Trophoblast cell (in vitro differentiated cells and primary cell): ENCODE results near the gene CTCF.
"Not testable (repeated sequence)": the region's sequence is repeated elsewhere in the genome, so short reads cannot be mapped to it uniquely, and the experiment has no call there.

Experiments used
- DNase-seq, 2 donors: peaks; one replicate each; pipeline ENCODE4 v3.0.0-alpha.2; 2016
- H2AFZ ChIP-seq: 2 replicates; pipeline ENCODE4 v1.6.1; 2013; ENCODE audit warnings: low read length, moderate library complexity, mild to moderate bottlenecking; ENCODE audit not compliant: insufficient read depth, poor library complexity
- H2AK5ac ChIP-seq: 2 replicates; pipeline ENCODE4 v1.6.1; 2013; ENCODE audit warnings: mild to moderate bottlenecking, low read length
- H2BK120ac ChIP-seq: 2 replicates; pipeline ENCODE4 v1.6.1; 2013; ENCODE audit warnings: low read length, mild to moderate bottlenecking, moderate library complexity; ENCODE audit not compliant: insufficient read depth, poor library complexity
- H2BK12ac ChIP-seq: 2 replicates; pipeline ENCODE4 v1.6.1; 2013; ENCODE audit warnings: mild to moderate bottlenecking, low read length, moderate library complexity
- H2BK5ac ChIP-seq: 2 replicates; pipeline ENCODE4 v1.6.1; 2013; ENCODE audit warnings: low read length, low read depth, moderate library complexity, mild to moderate bottlenecking; ENCODE audit not compliant: poor library complexity
- H3K14ac ChIP-seq: 2 replicates; pipeline ENCODE4 v1.6.1; 2013; ENCODE audit warnings: mild to moderate bottlenecking, low read length
- H3K18ac ChIP-seq: 2 replicates; pipeline ENCODE4 v1.6.1; 2013; ENCODE audit warnings: mild to moderate bottlenecking, low read length
- H3K23ac ChIP-seq: 2 replicates; pipeline ENCODE4 v1.6.1; 2013; ENCODE audit warnings: low read length
- H3K27ac ChIP-seq: 2 replicates; pipeline ENCODE4 v1.5.1; 2013; ENCODE audit warnings: low read depth, mild to moderate bottlenecking, inconsistent platforms, low read length, moderate library complexity
- H3K27me3 ChIP-seq: 2 replicates; pipeline ENCODE4 v1.6.1; 2013; ENCODE audit warnings: inconsistent platforms, mild to moderate bottlenecking, low read length, moderate library complexity; ENCODE audit not compliant: insufficient read depth
- H3K36me3 ChIP-seq, 2 experiments: 1 replicate in 1 of 2; 2 replicates in 1 of 2; pipeline ENCODE4 v1.6.1; 2013; ENCODE audit warnings: low read length in 2 of 2, mild to moderate bottlenecking in 2 of 2, moderate library complexity in 1 of 2; ENCODE audit not compliant: insufficient read depth in 2 of 2, control insufficient read depth in 1 of 2
- H3K4ac ChIP-seq: 2 replicates; pipeline ENCODE4 v1.6.1; 2013; ENCODE audit warnings: low read depth, mild to moderate bottlenecking, low read length, moderate library complexity
- H3K4me1 ChIP-seq, 2 experiments: 1 replicate in 1 of 2; 2 replicates in 1 of 2; pipeline ENCODE4 v1.6.1; 2013; ENCODE audit warnings: low read length in 2 of 2, mild to moderate bottlenecking in 2 of 2, moderate library complexity in 1 of 2; ENCODE audit not compliant: insufficient read depth in 2 of 2, control insufficient read depth in 1 of 2
- H3K4me2 ChIP-seq: 2 replicates; pipeline ENCODE4 v1.6.1; 2013; ENCODE audit warnings: inconsistent platforms, mild to moderate bottlenecking, low read length, moderate library complexity
- H3K4me3 ChIP-seq: 2 replicates; pipeline ENCODE4 v1.5.1; 2013; ENCODE audit warnings: mild to moderate bottlenecking, low read depth, low read length, inconsistent platforms
- H3K79me1 ChIP-seq: one replicate; pipeline ENCODE4 v1.6.1; 2013; ENCODE audit warnings: low read length
- H3K79me2 ChIP-seq: 2 replicates; pipeline ENCODE4 v1.6.1; 2013; ENCODE audit warnings: low read length, mild to moderate bottlenecking; ENCODE audit not compliant: control insufficient read depth, insufficient read depth, poor library complexity
- H3K9ac ChIP-seq: 2 replicates; pipeline ENCODE4 v1.6.1; 2013; ENCODE audit warnings: mild to moderate bottlenecking, low read length
- H3K9me3 ChIP-seq: 2 replicates; pipeline ENCODE4 v1.6.1; 2013; ENCODE audit warnings: low read depth, mild to moderate bottlenecking, control low read depth, inconsistent platforms, low read length; ENCODE audit not compliant: insufficient read depth
- H4K12ac ChIP-seq: 2 replicates; pipeline ENCODE4 v1.6.1; 2013; ENCODE audit warnings: low read depth, mild to moderate bottlenecking, low read length, moderate library complexity
- H4K8ac ChIP-seq: 2 replicates; pipeline ENCODE4 v1.6.1; 2013; ENCODE audit warnings: low read depth, mild to moderate bottlenecking, low read length, moderate library complexity
- H4K91ac ChIP-seq: one replicate; pipeline ENCODE4 v1.6.1; 2013; ENCODE audit warnings: low read depth, mild to moderate bottlenecking, low read length, moderate library complexity
- WGBS: extraction: QIAGEN DNeasy Blood & Tissue Kit; methylation state at CpG from one replicate; pipeline ENCODE4 v1.1.7; 2013; ENCODE audit warnings: missing lambda C conversion rate; ENCODE audit not compliant: insufficient read length, insufficient coverage; ENCODE audit errors: extremely low coverage; 5-methylcytosine and 5-hydroxymethylcytosine counted together

Gene CTCF

GRCh38 chr16:67533024-67533560 is 29.2 kb upstream of the CTCF start:
- WGBS = no CpG with 5 or more reads among the region's 9 CpGs
- Histone ChIP-seq H3K4ac (no peak overlapping the region), H3K27me3 (no peaks in the 10 kb centered on the region), H2BK12ac (no peak overlapping the region), H3K4me2 (no peak overlapping the region), H2BK5ac (no peak overlapping the region), H2AK5ac (no peak overlapping the region), H3K27ac (no peak overlapping the region), H3K79me1 (peaks cover 33% of the 10 kb centered on the region), H3K9me3 (peaks cover 1% of the 10 kb centered on the region), H2AFZ (no peak overlapping the region), H3K9ac (no peak overlapping the region), H3K14ac (no peak overlapping the region), H3K23ac (no peak overlapping the region), H4K12ac (no peak overlapping the region), H2BK120ac (no peak overlapping the region), H3K18ac (no peak overlapping the region), H3K79me2 (peaks cover 16% of the 10 kb centered on the region), H3K36me3 (no peaks in the 10 kb centered on the region), H3K4me3 (no peak overlapping the region), H4K91ac (no peak overlapping the region), H3K4me1 (peaks cover 15 to 19% of the 10 kb centered on the region in 2 experiments), H4K8ac (no peak overlapping the region)
- no peak for DNase-seq

- not testable (repeated sequence) for H2BK12ac ChIP-seq, H3K14ac ChIP-seq, H4K91ac ChIP-seq, H2BK5ac ChIP-seq, H3K9me3 ChIP-seq, H4K8ac ChIP-seq, H3K27ac ChIP-seq, H3K4me3 ChIP-seq, H3K4me2 ChIP-seq, H3K36me3 ChIP-seq, H3K9ac ChIP-seq, H3K27me3 ChIP-seq, H2BK120ac ChIP-seq, H2AK5ac ChIP-seq, H3K23ac ChIP-seq, H3K18ac ChIP-seq, H2AFZ ChIP-seq, H3K4ac ChIP-seq, H4K12ac ChIP-seq
- peak; percentile 72 to 73 for DNase-seq
- Histone ChIP-seq H3K79me1 (peaks cover 31% of the 10 kb centered on the region), H3K79me2 (peaks cover 18% of the 10 kb centered on the region), H3K4me1 (peaks cover 18 to 24% of the 10 kb centered on the region in 2 experiments)
- no CpG with 5 or more reads among the region's 6 CpGs for WGBS
These were observed 28.3 kb upstream of the CTCF start for GRCh38 chr16:67533987-67534386.

GRCh38 chr16:67534431-67534830 is 27.9 kb upstream of the CTCF start:
- no peak overlapping the region for H2AFZ ChIP-seq
- H2BK120ac ChIP-seq = no peak overlapping the region
- H3K27me3 ChIP-seq = no peaks in the 10 kb centered on the region
- no peak overlapping the region for H2BK12ac ChIP-seq
- H4K12ac ChIP-seq = no peak overlapping the region
- no peak overlapping the region for H4K91ac ChIP-seq
- no peak overlapping the region for H3K4me3 ChIP-seq
- H3K79me1 ChIP-seq = peaks cover 26% of the 10 kb centered on the region
- H3K4ac ChIP-seq = no peak overlapping the region
- no peak overlapping the region for H3K27ac ChIP-seq
- no peak overlapping the region for H3K14ac ChIP-seq
- no peak overlapping the region for H3K18ac ChIP-seq
- H3K79me2 ChIP-seq = peaks cover 13% of the 10 kb centered on the region
- H3K9ac ChIP-seq = no peak overlapping the region
- peaks cover under 1 to 5% of the 10 kb centered on the region in 2 experiments for H3K36me3 ChIP-seq
- DNase-seq = peak in 1 of 2 donors; percentile 14
- H3K23ac ChIP-seq = no peak overlapping the region
- no peak overlapping the region for H2BK5ac ChIP-seq
- peaks cover 1% of the 10 kb centered on the region for H3K9me3 ChIP-seq
- peaks cover 17 to 25% of the 10 kb centered on the region in 2 experiments for H3K4me1 ChIP-seq
- no peak overlapping the region for H3K4me2 ChIP-seq
- no peak overlapping the region for H4K8ac ChIP-seq
- H2AK5ac ChIP-seq = no peak overlapping the region

GRCh38 chr16:67535201-67535600 is 27.1 kb upstream of the CTCF start:
- no peak overlapping the region for H4K12ac ChIP-seq
- H3K18ac ChIP-seq = no peak overlapping the region
- H3K4me1 ChIP-seq = peaks cover 12 to 23% of the 10 kb centered on the region in 2 experiments
- no peak overlapping the region for H2BK5ac ChIP-seq
- no peak overlapping the region for H3K4ac ChIP-seq
- no peak for DNase-seq
- no peak overlapping the region for H2BK12ac ChIP-seq
- peaks cover 8 to 12% of the 10 kb centered on the region in 2 experiments for H3K36me3 ChIP-seq
- no peak overlapping the region for H3K27ac ChIP-seq
- H2AK5ac ChIP-seq = no peak overlapping the region
- H2AFZ ChIP-seq = no peak overlapping the region
- no peak overlapping the region for H3K23ac ChIP-seq
- peaks cover 19% of the 10 kb centered on the region for H3K79me1 ChIP-seq
- no CpG with 5 or more reads among the region's 2 CpGs for WGBS
- no peak overlapping the region for H3K9ac ChIP-seq
- no peak overlapping the region for H4K8ac ChIP-seq
- H3K14ac ChIP-seq = no peak overlapping the region
- H4K91ac ChIP-seq = no peak overlapping the region
- H3K9me3 ChIP-seq = peaks cover 1% of the 10 kb centered on the region
- H3K27me3 ChIP-seq = no peaks in the 10 kb centered on the region
- H3K79me2 ChIP-seq = peaks cover 9% of the 10 kb centered on the region
- no peak overlapping the region for H3K4me2 ChIP-seq
- no peak overlapping the region for H3K4me3 ChIP-seq
- H2BK120ac ChIP-seq = no peak overlapping the region
